GM21737 (cell line): ENCODE measurements around the gene ANKRD13B.

Source experiments
- ATAC-seq: cut with Tn5 transposase; IDR thresholded peaks from one replicate; pipeline ENCODE4 v1.9.1; 2021; ENCODE audit warnings: mild to moderate bottlenecking, moderate library complexity; ENCODE audit not compliant: unreplicated experiment

Gene ANKRD13B

GRCh38 chr17:29594519-29595090, 1.7 kb downstream of the ANKRD13B start:
- ATAC-seq: no peak

GRCh38 chr17:29595107-29595942, 2.4 kb downstream of the ANKRD13B start:
- no peak for ATAC-seq

- no peak for ATAC-seq
Observed at GRCh38 chr17:29595943-29596774, 3.2 kb downstream of the ANKRD13B start.

- ATAC-seq: no peak
Observed at GRCh38 chr17:29596811-29597210, 3.9 kb downstream of the ANKRD13B start.

- ATAC-seq: no peak
Observed at GRCh38 chr17:29597361-29598172, 4.6 kb downstream of the ANKRD13B start.

GRCh38 chr17:29603109-29603674, 10.3 kb downstream of the ANKRD13B start:
- no peak for ATAC-seq

GRCh38 chr17:29607557-29608195, 14.7 kb downstream of the ANKRD13B start:
- ATAC-seq: no peak

GRCh38 chr17:29608986-29609385, 16.1 kb downstream of the ANKRD13B start:
- no peak for ATAC-seq

GRCh38 chr17:29610395-29610794, 17.5 kb downstream of the ANKRD13B start:
- ATAC-seq: no peak

- no peak for ATAC-seq
Observed at GRCh38 chr17:29611351-29612093, 18.6 kb downstream of the ANKRD13B start.

GRCh38 chr17:29612094-29612403, 19.1 kb downstream of the ANKRD13B start:
- no peak for ATAC-seq

- ATAC-seq: no peak
Observed at GRCh38 chr17:29612404-29613280, 19.7 kb downstream of the ANKRD13B start.

GRCh38 chr17:29613352-29613837, 20.5 kb downstream of the ANKRD13B start:
- ATAC-seq: peak; percentile 42

- ATAC-seq: no peak
Observed at GRCh38 chr17:29613856-29614255, 20.9 kb downstream of the ANKRD13B start.

GRCh38 chr17:29614349-29615047, 21.6 kb downstream of the ANKRD13B start:
- ATAC-seq: no peak

- no peak for ATAC-seq
Observed at GRCh38 chr17:29615048-29615385, 22.1 kb downstream of the ANKRD13B start.

GRCh38 chr17:29615492-29616299, 22.8 kb downstream of the ANKRD13B start:
- peak; percentile 49 for ATAC-seq
